HL-60/S4 treated with retinoic acid at 250 ng/mL for 4 days and 3 days (cell line): Measurements from ENCODE around the gene RTEL1.

ENCODE experiments used
- in situ Hi-C: fragments of 300-500 bp; cut with MboI; formaldehyde crosslinking; loops from 2 replicates; pipeline ENCODE4 v1.7.0; 2022; ENCODE audit warnings: low sequenced_read_pairs

RTEL1 gene

GRCh38 chr20:63697868-63698545, 39.9 kb downstream of the RTEL1 start:
- in situ Hi-C loops: no loop called here

- in situ Hi-C loops: no loop called here
Measured at GRCh38 chr20:63698739-63699465, 40.8 kb downstream of the RTEL1 start.

- in situ Hi-C loops: no loop called here
Measured at GRCh38 chr20:63699466-63700198, 41.5 kb downstream of the RTEL1 start.

- in situ Hi-C loops: no loop called here
Measured at GRCh38 chr20:63700199-63701050, 42.3 kb downstream of the RTEL1 start.

GRCh38 chr20:63701051-63701328, 42.9 kb downstream of the RTEL1 start:
- in situ Hi-C loops: no loop called here

GRCh38 chr20:63701329-63702035, 43.4 kb downstream of the RTEL1 start:
- in situ Hi-C loops: no loop called here

GRCh38 chr20:63702036-63702665, 44.0 kb downstream of the RTEL1 start:
- in situ Hi-C loops: no loop called here

- in situ Hi-C loops: no loop called here
Measured at GRCh38 chr20:63702751-63703470, 44.8 kb downstream of the RTEL1 start.

GRCh38 chr20:63703471-63703975, 45.4 kb downstream of the RTEL1 start:
- in situ Hi-C loops: no loop called here

GRCh38 chr20:63703976-63704748, 46.0 kb downstream of the RTEL1 start:
- in situ Hi-C loops: no loop called here

GRCh38 chr20:63704749-63705117, 46.6 kb downstream of the RTEL1 start:
- in situ Hi-C loops: no loop called here

- in situ Hi-C loops: no loop called here
Measured at GRCh38 chr20:63705232-63706026, 47.3 kb downstream of the RTEL1 start.

GRCh38 chr20:63706027-63706695, 48.0 kb downstream of the RTEL1 start:
- in situ Hi-C loops: no loop called here

- in situ Hi-C loops: no loop called here
Measured at GRCh38 chr20:63706852-63707557, 48.9 kb downstream of the RTEL1 start.

GRCh38 chr20:63707558-63708300, 49.6 kb downstream of the RTEL1 start, which contains the start of the genes ARFRP1 and ZGPAT:
Gene ARFRP1, minus strand, starts transcription at chr20:63707976. Its CDS starts 885 bp downstream, at chr20:63707091.
Gene ZGPAT, plus strand, starts transcription at chr20:63708039. Its CDS starts 542 bp downstream, at chr20:63708581.
- in situ Hi-C loops: no loop called here
